Amniotic stem cell (primary cell): ENCODE results near the gene HNRNPA2B1.
"Not testable (repeated sequence)": the region's sequence is repeated elsewhere in the genome, so short reads cannot be mapped to it uniquely, and the experiment has no call there.

Experiments
- DNase-seq: peaks from one replicate; lab custom pipeline; 2025; lab: John Stamatoyannopoulos, UW

HNRNPA2B1 gene

GRCh38 chr7:26166684-26167266 is 33.8 kb downstream of the HNRNPA2B1 start:
- no peak for DNase-seq

GRCh38 chr7:26165950-26166683 is 34.4 kb downstream of the HNRNPA2B1 start:
- no peak for DNase-seq

GRCh38 chr7:26163804-26164203 is 36.7 kb downstream of the HNRNPA2B1 start:
- DNase-seq, result not testable (repeated sequence)

- no peak for DNase-seq
Observed at GRCh38 chr7:26162431-26162830, 38.1 kb downstream of the HNRNPA2B1 start.

- no peak for DNase-seq
Observed at GRCh38 chr7:26160896-26161295, 39.6 kb downstream of the HNRNPA2B1 start.

GRCh38 chr7:26159243-26159642 is 41.3 kb downstream of the HNRNPA2B1 start:
- DNase-seq, result no peak

- DNase-seq, result no peak
Observed at GRCh38 chr7:26157520-26158105, 42.9 kb downstream of the HNRNPA2B1 start.

- DNase-seq, result peak; percentile 85
Observed at GRCh38 chr7:26156451-26157420, 43.8 kb downstream of the HNRNPA2B1 start.

GRCh38 chr7:26155531-26156375 is 44.8 kb downstream of the HNRNPA2B1 start:
- no peak for DNase-seq

GRCh38 chr7:26153823-26154783 is 46.4 kb downstream of the HNRNPA2B1 start:
- no peak for DNase-seq

GRCh38 chr7:26153241-26153822 is 47.2 kb downstream of the HNRNPA2B1 start:
- DNase-seq, result no peak

- not testable (repeated sequence) for DNase-seq
Observed at GRCh38 chr7:26152782-26153240, 47.7 kb downstream of the HNRNPA2B1 start.

GRCh38 chr7:26151953-26152781 is 48.4 kb downstream of the HNRNPA2B1 start, which contains the start of gene NFE2L3:
Gene NFE2L3 (plus strand): TSS chr7:26152198. CDS start chr7:26152499, 301 bp downstream.
- DNase-seq, result peak; percentile 31

GRCh38 chr7:26151650-26151952 is 48.9 kb downstream of the HNRNPA2B1 start:
- no peak for DNase-seq

GRCh38 chr7:26151096-26151495 is 49.5 kb downstream of the HNRNPA2B1 start:
- DNase-seq, result no peak

- no peak for DNase-seq
Observed at GRCh38 chr7:26149391-26149977, 51.1 kb downstream of the HNRNPA2B1 start.

- DNase-seq, result not testable (repeated sequence)
Observed at GRCh38 chr7:26148307-26148700, 52.2 kb downstream of the HNRNPA2B1 start.

- not testable (repeated sequence) for DNase-seq
Observed at GRCh38 chr7:26147646-26148306, 52.8 kb downstream of the HNRNPA2B1 start.
